ENCODE data around the gene LCOR.
A peak's percentile ranks its signal among the peaks of the same experiment; 100 is the strongest.
"Not testable (repeated sequence)": the region's sequence is repeated elsewhere in the genome, so short reads cannot be mapped to it uniquely, and the experiment has no call there.

LCOR gene

DNA sequence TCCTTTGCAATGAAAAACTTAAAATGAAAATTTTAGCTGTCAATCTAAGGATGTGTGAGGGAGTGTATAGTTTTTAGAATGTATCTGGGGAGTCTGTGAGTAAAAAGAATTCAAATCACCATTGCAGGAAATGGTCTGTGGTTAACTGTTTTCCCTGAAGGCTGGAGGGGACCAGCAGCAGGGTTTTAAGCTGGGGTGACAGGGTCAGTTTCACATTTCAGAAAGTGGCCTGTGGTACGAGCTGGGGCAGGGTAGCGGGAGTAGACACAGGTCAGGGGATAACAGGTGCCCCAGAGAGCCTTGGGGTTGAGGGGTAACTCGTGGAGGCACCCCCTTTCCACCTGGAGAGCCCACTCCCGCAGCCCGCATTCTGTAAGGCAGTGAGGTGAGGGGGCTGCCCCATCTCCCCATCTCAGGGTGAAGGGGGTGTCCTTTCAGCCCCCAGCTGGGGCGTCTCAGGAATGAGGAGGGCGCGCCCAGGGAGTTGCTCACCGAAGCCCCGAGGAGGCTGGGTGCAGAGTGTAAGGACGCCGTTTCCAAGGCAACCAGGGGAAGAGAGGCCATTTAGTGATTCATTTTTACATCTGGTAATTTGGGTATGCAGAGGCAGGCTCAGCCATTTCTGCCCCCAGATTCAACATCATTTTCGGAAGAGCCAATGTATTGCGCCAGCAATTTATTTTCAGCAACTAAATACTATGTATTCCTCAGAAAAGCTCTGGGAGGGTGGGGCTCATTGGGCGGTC is 184.8 kb downstream of the LCOR start:
- peak; percentile 54 for DNase-seq

DNA sequence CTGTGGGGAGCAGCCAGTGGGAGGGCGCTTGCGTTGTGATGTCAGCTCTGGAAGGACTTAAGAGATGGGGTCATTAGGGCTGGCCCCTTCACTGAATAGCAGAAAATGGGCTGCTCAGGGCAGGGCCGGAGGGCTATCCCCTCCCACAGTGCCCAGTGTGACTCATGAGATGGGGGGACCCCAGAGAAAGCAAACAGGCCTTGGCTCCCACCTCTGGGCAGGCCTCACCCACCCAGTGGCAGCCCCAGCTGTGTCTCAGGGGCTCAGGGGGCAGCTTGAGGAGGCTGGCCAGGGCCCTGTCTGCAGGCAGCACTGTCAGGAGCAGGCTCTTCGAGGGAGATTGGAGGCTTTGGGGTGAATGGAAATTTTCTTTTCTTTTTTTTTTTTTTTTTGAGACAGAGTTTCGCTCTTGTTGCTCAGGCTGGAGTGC is 185.4 kb downstream of the LCOR start:
- DNase-seq: no peak

DNA sequence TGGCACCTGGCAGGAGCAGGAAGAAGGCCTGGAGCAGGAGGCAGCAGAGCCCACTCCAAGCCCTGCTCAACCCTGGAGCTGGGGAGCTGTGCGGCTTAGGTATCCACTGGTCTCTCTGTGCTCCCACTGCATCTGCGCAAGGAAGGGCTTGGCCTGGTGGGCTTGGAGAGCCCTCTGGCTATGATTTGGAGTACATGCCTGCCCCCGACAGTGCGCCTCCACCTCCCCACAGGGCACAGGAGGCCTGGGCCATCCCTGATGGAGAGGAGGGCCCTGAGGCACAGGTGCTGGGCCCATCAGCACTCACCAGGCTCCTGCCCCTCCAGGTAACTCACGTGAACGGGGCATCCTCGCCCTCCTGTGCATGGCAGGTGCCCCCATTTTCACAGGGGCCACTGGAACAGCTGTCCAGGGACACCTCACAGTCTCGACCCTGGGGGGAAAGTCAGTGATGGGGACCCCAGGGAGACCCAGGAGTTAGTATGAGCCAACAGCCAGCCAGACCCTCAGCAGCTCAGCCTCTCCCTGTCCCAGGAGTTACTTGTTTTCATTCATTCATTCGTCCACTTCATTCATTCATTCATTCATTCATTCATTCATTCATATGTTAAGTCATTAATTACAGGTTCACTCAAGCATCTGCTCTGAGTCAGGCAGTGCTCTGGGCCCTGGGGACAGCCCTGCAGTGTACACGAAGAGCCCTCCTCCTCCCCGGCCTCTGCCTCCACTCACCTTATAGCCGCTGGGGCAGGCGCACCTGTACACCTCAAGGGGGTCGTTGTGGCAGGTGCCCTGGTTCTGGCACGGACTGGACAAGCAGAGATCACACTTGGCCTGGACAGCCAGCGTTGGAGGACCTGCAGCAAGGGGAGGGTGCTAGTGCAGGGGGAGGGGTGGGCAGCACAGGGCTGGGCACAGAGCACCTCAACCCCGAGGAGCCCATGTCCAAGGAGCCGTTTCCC is 186.4 kb downstream of the LCOR start:
- no peak for DNase-seq

DNA sequence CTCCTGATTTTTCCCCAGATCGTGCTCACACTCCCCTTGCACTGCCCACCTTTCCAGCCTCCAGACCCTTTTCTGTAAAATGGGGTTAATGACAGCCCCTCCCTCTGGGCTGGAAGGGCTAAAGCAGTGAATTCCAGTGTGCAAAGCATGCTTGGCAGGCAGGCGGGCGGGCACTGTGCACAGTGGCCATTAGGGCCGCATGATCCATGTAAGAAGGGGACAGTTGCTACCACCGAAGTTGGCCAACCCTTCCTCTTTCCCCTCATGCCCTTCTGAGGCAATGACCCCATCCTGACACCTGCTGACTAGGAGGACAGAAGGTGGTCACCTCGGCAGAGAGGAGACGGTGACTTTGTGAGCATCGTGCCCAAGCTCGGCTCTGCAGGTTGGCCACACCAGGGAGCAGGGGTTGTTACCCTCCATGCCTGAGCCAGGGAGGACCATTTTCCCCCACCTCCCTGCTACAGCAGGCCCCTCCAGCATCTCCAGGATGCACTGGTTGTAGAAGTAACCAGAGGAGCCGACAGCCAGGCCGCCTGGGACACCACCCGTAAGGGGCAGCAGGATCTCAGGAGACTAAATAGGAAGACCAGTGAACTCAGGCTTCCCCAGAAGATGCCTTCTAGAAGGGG is 187.2 kb downstream of the LCOR start:
- no peak for DNase-seq

DNA sequence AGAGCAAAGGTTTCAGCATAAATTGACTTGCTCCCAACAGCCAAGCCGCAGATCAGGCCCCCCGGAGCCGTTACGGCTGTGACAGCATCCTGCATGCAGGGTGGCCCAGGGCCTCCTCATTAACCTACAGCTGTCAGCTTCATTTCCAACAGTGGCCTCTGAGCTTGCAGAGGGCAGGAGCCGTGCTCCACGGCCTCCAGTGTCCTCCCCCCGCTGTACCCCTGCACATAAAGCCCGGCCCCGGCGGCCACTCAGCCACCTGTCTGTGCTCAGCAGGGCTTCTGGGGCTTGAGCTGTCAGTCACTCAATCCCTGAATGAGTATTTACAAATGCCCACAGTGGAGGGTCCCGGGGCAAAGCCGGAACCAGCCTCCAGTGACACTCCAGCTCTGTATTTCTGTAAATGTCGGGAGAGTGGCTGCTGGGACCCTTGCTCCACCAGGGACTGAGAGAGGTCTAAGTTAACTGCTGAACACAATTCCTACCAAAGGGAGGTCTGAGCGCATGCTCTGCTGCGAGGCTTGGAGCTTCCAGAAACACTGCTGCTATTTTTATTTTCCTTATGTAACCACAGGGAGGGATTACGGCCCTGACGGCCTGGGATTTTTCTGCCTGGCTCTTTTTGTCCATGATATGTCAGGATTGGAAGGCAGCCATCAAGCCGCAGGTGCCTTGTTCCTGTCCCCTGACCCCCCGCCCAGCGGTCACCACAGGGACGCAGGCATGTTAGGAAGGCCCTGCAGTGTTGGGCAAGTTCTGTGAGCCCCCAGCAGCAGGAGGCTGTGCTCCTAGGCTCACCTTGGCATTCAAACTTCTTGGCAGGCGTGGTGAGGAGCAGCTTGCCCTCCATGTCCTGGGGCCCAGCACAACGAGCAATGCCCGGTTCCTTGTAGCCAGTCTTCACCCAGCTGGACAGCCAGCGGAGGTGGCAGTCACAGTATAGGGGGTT is 188.6 kb downstream of the LCOR start:
- no peak for DNase-seq

DNA sequence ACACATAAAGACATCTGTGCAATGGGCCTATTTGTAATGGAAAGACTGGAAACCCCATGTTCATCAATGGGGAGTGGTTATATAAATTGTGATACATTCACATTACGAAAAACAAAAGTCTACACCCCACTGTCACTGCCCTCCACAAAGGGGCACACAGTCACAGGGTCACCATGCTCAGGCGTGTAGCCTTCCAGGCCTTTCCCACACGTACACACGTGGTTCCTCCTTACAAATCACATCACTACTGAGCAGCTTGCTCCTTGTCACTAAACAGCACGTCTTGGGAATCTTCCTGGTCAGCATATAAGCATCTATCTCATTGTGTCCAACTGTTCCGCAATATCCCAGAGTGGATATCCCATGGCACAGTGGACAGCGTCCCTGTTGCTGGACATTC is 190.5 kb downstream of the LCOR start:
- DNase-seq: no peak

DNA sequence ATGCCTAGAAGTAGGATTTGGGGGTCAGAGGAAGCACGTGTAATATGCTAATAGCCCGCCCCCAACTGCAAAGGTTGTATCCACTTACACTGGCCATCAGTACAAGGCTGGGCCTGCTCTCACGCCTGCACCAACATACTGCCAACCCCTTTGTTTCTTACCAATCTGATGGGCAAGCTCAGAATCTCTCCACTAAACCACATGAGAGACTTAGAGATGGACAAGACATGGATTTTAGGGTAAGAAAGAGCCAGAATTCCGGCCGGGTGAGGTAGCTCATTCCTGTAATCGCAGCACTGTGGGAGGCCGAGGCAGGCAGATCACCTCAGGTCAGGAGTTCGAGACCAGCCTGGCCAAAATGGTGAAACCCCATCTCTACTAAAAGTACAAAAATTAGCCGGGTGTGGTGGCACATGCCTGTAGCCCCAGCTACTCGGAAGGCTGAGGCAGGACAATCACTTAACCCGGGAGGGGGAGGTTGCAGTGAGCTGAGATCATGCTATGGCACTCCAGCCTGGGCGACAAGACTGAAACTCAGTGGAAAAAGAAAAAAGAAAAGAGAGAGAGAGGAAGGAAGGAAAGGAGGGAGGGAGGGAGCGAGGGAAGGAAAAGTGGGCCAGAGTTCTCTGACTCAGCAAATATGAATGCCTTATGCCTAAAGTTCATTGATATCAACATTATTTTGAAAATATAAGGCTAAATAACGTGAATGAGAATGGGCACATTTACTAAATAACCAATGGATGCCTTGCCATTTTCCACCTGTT is 191.5 kb downstream of the LCOR start:
- no peak for DNase-seq

DNA sequence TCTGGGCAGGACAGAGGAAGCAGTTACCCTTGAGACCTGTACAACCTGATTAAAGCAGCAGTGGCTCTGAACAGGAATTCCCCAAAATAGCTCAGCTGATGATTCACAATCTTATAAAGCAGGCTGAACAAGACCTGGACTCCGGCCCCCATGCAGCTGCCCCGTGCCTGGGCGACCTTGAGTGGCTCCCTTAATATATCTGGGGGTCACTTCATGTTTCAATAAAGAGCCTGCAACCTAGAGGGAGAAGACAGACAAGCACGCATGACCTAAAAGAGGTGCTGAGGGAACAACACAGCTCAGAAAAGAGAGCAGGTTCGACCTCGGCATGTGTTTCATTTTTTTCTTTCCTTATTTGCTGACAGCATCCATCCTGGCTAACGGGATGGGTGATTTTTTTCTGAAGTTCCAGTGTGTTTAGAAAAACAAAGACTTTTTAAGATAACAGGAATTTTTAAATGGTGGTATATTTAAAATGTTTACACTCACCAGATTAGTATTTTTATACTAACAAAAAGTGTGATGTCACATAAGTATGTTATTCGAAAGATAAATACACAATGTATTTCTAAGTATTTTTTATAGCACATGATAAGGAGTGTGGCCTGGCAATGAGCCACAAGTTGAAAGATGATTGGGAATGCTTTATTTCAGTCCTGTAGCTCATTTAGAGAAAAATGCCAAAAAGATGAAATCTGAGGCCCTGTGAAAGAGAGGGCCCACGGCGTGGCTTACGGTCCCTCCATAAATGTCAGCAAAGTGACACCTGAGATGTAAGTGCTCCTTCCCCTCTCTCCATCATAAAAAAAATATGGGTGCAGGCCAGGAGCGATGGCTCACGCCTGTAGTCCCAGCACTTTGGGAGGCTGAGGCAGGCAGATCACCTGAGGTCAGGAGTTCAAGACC is 192.3 kb downstream of the LCOR start:
- no peak for DNase-seq

DNA sequence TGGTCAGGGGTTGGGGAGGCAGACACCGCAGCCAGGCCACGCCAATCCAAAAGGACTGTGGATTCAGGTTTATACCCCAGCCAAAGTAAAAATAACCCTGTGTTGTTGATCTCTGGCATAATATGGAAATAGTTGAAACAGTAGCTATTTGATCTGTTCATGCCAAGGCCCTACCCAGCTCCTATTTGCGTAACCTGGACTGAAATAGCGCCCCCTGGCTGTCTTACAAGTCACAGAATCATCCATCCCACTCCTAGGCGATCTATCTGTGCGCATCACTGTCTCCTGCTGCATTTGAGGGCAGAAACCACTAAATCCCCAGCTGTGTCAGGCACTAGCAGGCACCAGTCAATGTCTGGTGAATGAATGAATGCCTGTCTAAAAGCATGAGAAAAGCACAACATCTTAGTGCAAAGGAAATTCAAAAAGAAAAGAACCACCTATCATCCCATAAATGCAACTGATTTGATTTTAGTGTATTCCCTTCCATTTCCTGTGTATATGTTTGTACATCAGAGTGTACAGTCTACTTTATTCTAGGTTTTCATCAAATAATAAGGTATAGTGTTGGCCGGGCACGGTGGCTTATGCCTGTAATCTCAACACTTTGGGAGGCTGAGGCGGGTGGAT is 193.6 kb downstream of the LCOR start:
- peak; percentile 53 for DNase-seq

DNA sequence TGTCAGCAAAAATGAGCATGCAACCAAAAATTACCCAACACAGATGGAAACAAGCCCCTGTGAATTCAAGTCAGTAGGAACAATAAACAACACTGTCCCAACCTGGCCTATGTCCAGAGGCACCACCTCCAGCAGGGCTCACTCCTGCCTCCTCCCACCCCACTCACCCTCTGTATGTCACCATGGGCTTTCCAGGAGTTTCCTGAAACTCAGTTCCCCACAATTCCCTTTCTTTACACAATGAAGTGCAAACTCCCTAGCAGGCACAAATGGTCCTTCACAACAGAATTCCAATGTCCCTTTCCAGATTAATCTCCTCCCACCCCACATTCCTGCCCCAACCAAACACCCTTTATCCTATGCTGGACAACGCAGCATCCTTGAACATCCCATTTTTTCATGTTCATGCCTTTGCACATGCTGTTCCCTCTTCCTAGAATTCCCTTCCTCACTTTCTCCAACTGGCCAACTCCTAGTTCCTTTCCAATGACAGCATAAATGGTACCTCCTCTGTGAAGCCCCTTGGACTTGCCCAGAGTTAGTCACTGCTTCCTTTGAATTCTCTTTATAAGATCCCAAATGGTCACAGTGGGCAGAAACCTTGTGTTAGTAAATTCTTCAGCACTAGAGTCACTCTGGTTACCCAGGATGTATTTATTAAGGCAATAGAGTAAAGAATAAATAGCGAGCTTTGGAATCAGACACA is 196.2 kb downstream of the LCOR start:
- no peak for DNase-seq

DNA sequence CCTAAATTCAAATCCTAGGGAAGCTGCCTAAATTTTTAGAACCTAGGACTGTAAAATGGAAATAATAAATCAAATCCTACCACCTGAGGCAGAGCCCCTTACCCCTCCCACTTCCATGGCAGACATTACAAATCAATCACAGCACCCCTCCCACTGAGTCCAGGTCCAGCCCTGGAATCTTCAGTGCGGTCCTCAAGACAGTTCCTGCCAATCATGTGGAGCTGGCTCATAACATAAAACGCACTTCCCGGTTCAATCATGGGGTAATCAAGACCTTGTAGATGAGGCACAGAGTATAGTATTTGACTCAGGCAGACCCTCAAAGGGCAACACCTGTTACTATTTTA is 196.7 kb downstream of the LCOR start:
- no peak for DNase-seq

DNA sequence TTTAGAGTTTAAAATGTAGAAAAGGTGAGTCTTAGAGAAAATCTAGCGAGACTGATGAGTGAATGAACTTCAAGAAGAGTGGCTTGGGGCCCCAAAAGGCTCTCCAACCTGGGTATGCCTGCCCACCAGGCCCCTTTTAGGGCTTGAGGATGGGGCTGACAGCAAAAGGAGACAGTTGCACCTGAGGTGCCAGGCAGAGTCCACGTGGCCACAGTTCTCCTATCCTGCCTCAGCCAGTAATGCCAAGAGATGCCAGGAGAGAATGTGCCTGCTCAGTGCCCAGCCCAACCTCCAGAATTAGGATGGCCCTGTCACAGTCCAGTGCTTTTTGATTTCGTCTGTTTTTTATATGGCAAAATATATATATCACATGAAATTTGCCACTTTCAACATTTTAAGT is 197.2 kb downstream of the LCOR start:
- DNase-seq: no peak

DNA sequence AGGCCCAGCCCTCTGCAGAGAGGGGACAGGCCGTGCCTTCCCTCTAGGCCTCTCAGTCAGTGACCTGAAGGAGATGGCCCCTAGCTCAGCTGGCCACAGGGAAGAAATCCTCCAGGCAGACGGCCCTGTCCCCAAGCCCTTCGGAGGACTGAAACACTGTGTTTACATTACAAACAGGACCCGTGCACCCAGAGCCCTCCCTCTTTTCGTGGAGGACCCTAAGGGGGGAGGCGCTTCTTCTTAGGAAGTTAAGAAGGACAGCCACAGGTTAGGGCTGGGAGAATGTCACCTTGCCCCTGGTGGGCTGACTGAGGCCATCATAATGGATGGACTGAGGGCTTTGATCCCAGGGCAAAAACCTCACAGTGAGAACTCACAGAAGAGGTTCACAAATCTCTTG is 198.8 kb downstream of the LCOR start:
- DNase-seq: no peak

DNA sequence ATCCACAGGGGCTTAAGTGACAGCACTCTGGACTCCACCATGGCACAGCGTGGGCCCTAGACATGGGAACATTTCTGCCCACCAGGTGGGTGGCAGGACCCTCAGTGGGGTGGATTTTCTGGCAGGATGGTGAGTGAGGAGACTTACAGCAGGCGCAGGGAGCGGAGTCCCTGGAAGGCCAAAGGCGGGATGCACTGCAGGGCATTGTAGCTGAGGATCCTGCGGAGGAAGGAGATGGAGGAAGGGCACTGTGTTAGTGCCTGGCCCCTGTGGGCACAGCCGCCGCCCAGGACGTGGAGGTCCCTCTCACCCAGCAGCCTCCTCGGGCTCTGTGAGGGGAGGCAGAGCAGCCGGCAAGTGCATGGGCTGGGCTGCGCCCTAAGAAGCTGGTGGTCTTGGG is 199.4 kb downstream of the LCOR start:
- DNase-seq: no peak

DNA sequence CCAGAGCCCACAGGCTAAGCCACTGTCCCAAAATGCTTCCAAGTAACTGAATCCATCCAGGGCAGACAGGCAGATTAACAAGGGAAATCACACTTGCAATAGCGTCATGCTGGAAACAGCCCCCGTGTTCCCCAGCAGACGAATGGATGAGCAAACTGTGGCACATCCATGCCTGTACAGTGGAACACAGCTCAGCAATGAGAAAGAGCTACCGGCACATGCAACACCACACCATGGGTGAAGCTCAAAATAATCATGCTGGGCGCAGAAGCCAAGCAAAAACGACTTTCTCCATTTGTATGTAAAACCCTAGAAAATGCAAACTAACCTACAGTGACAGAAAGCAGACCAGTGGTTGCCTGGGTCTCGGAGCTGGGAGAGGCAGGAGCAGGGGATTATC is 200.5 kb downstream of the LCOR start:
- no peak for DNase-seq

DNA sequence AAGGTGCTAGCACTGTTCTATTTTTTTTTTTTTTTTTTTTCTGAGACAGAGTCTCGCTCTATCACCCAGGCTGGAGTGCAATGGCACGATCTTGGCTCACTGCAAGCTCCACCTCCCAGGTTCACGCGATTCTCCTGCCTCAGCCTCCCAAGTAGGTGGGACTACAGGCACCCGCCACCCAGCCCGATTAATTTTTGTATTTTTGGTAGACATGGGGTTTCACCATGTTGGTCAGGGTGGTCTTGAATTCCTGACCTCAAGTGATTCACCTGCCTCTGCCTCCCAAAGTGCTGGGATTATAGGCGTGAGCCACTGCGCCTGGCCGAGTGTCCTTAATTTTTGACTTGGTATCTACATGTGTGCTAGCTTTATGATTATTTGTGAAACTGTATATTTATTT is 201.7 kb downstream of the LCOR start:
- DNase-seq: not testable (repeated sequence)

DNA sequence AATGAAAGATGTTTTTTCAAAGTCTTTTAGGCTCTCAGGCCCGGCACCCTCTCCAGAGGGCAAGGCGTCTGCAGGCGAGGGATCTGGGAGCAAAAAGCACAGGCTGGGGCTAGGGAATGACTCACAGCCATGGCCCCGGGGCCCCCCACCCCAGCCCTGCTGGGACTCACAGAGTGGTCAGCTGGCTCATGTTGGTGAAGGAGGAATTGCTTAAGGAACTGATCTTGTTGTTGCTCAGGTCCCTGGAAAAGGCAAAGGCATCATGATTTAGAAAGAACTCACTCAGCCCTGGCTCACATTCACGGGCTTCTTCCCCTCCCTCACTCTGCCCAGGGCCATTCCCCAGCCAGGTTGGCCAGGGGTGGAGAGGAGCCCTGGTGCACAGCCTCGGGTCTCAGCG is 202.2 kb downstream of the LCOR start:
- no peak for DNase-seq

DNA sequence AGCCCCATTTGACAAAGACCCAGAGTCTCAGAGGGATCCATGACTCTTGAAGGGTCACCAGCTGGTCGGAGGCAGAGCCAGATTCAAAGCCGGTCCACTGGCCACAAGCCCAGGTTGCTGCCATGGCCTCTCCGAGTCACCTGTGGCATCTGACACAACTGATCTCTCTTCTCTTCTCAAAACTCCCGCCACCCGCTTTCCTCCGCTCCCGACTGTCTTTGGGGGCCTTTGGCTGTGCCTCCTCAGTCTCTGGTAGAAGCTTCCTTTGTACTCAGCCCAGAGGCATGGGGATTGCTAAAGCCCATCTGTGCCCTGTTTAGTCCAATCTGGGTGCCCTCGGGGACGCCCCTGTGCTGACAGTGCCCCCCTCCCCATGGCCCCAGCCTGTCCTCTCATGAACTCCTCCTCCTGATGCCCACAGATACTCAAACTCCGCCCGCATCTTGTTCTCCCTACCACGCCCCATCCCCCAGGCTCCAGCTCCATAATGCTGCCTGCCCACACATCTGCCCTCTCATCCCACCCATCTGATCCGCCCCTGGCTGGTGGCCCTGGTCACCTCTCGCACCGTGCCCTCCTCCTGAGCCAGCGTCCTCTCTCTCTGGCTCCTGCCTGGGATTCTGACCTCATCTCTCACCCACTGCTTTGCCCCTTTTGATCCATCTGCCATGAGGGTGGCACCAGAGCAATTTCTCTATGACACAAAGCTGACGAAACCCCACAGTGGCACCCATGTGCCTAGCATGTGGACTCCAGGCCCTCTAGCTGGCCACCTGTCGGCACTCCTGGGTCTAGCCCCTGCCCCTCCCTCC is 203.1 kb downstream of the LCOR start:
- no peak for DNase-seq
